Measurements from ENCODE around the gene DCUN1D3.
A peak's percentile ranks its signal among the peaks of the same experiment; 100 is the strongest.

DCUN1D3 gene

GRCh38 chr16:20873331-20873730 is 26.8 kb downstream of the DCUN1D3 start:
- no peak overlapping the region for H3K4me3 Mint-ChIP-seq
- peaks cover 16% of the 10 kb centered on the region for H3K36me3 Mint-ChIP-seq (ENCODE audit: low read depth)
- H3K9me3 Mint-ChIP-seq = no peaks in the 10 kb centered on the region
- H3K4me1 Mint-ChIP-seq = peaks cover 40% of the 10 kb centered on the region
- H3K27me3 Mint-ChIP-seq (ENCODE audit: low read depth, poor library complexity) = no peaks in the 10 kb centered on the region
- DNase-seq = no peak
- H3K27ac Mint-ChIP-seq = no peak overlapping the region
- TF ChIP-seq CTCF (IDR thresholded peaks at IDR 0.05) = no peak

- Mint-ChIP-seq H3K36me3 (ENCODE audit: low read depth) (peaks cover 16% of the 10 kb centered on the region), H3K4me1 (peaks cover 36% of the 10 kb centered on the region), H3K27ac (no peak overlapping the region), H3K27me3 (ENCODE audit: low read depth, poor library complexity) (no peaks in the 10 kb centered on the region), H3K4me3 (no peak overlapping the region), H3K9me3 (no peaks in the 10 kb centered on the region)
- no peak for TF ChIP-seq CTCF (IDR thresholded peaks at IDR 0.05)
- DNase-seq = no peak
Measured at GRCh38 chr16:20871941-20872815, 28.0 kb downstream of the DCUN1D3 start.

DNA sequence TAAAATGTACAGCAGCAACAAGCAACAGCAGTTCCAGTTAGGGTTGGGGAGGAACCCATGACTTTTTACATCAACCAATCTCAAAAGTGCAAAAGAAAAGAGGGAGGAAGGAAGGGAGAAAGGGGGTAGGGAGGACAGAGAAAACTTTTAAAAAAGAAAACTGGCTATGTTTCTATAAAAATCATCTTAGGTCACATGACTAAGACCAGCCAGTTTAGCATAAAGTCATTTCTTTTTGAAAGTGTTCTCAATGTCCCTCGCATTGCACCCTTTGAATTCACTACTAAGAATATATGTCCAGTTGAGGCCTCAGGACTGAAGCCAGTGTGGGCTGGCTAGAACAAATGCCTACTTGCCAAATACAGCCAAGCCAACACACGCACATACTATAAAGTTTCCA is 28.9 kb downstream of the DCUN1D3 start:
- Mint-ChIP-seq H3K36me3 (ENCODE audit: low read depth) (peaks cover 7% of the 10 kb centered on the region), H3K4me3 (no peak overlapping the region), H3K27me3 (ENCODE audit: low read depth, poor library complexity) (no peaks in the 10 kb centered on the region), H3K27ac (no peak overlapping the region), H3K9me3 (no peaks in the 10 kb centered on the region), H3K4me1 (peaks cover 45% of the 10 kb centered on the region)
- no peak for DNase-seq
- TF ChIP-seq CTCF (IDR thresholded peaks at IDR 0.05) = no peak

DNA sequence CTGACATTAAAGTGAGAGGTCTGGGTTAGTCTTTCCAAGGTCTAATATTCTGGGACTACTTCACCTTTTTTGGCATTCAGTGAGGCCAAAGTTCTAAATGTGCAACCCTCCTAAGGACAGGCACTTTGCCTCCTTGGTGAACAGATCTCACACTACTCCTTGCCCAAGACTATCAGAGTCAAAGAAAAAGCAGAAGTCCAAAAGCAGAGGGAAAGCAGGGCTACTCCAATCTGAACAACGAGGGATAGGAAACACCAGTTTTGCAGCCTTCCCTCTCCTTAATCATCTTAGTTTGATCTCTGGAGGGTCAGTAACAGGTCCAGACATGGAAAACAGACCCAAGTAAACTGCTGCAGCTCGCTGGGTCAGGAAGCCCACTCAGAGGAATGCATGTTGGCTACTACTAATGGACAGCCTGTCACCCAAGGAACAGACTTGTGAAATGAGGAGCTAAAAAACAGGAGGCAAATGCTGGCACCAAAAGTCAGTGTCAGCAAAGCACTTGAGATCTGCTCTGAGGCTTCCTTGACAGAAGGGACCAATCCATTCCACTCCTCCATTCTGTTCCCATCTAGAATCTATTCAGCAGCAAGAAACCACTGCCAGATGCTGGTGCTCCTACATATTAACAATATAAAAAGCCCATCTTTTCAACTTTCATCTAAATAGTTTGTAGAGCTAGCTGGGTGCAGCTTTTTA is 29.9 kb downstream of the DCUN1D3 start:
- Mint-ChIP-seq H3K27me3 (ENCODE audit: low read depth, poor library complexity) (no peaks in the 10 kb centered on the region), H3K4me3 (no peak overlapping the region), H3K27ac (peak overlapping the region; percentile 93), H3K4me1 (peaks cover 50% of the 10 kb centered on the region), H3K36me3 (ENCODE audit: low read depth) (peaks cover 5% of the 10 kb centered on the region), H3K9me3 (no peaks in the 10 kb centered on the region)
- TF ChIP-seq CTCF (IDR thresholded peaks at IDR 0.05) = no peak
- no peak for DNase-seq

DNA sequence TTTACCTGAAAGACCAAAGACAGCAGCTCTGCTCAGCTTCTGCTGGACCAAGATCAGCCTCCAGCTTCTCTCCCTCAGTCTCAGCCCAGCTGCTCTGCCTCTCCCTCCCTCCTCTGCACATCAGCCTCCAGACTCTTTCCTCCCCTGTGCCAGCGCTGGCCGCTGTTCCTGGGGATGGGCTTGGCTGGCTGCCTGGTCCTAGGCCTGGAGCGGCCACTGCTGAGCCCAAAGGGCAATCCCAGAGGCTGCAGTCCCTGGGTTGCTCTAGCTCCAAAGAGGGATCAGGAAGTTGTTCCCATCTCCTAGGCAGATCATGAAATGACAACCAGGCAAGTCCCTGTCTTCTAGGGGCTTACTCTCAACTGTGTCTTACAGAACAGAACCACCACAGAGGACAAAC is 31.3 kb downstream of the DCUN1D3 start:
- H3K4me1 Mint-ChIP-seq = peaks cover 46% of the 10 kb centered on the region
- no peak for DNase-seq
- no peak overlapping the region for H3K4me3 Mint-ChIP-seq
- peaks cover 16% of the 10 kb centered on the region for H3K36me3 Mint-ChIP-seq (ENCODE audit: low read depth)
- no peak for TF ChIP-seq CTCF (IDR thresholded peaks at IDR 0.05)
- H3K27me3 Mint-ChIP-seq (ENCODE audit: low read depth, poor library complexity) = no peaks in the 10 kb centered on the region
- H3K9me3 Mint-ChIP-seq = peaks cover 8% of the 10 kb centered on the region
- no peak overlapping the region for H3K27ac Mint-ChIP-seq

All from nephron progenitor cell (in vitro differentiated cells).